DND-41 (cell line): ENCODE measurements around the gene GIMAP8.

ENCODE experiments used
- ATAC-seq: fragments of 200-7000 bp; cut with Tn5 transposase; 3 replicates; pipeline ENCODE4 v1.9.1; 2021; ENCODE audit warnings: low read depth; ENCODE audit not compliant: insufficient read depth
- DNase-seq: peaks from one replicate; pipeline ENCODE4 v3.0.0-alpha.2; 2020
- H2AFZ ChIP-seq: 2 replicates; pipeline ENCODE4 v1.6.0; 2012; ENCODE audit warnings: low read depth, low read length
- H3K27ac ChIP-seq: 2 replicates; pipeline ENCODE4 v1.5.1; 2012; ENCODE audit warnings: low read length, inconsistent platforms
- H3K27me3 ChIP-seq: fragments of 200-600 bp; sonication (generic); 2 replicates; pipeline ENCODE4 v1.6.0; 2012; ENCODE audit warnings: low read length, mild to moderate bottlenecking, inconsistent platforms; ENCODE audit not compliant: insufficient read depth, poor library complexity
- H3K36me3 ChIP-seq: 2 replicates; pipeline ENCODE4 v1.5.1; 2012; ENCODE audit warnings: low read length, inconsistent platforms; ENCODE audit not compliant: insufficient read depth
- H3K4me1 ChIP-seq: 2 replicates; pipeline ENCODE4 v1.5.1; 2012; ENCODE audit warnings: mild to moderate bottlenecking, low read length; ENCODE audit not compliant: insufficient read depth
- H3K4me2 ChIP-seq: 2 replicates; pipeline ENCODE4 v1.6.0; 2012; ENCODE audit warnings: mild to moderate bottlenecking, moderate library complexity, low read length, inconsistent platforms; ENCODE audit not compliant: insufficient read depth
- H3K4me3 ChIP-seq, 2 experiments: fragments of 200-600 bp in 1 of 2; shearing (Covaris generic) in 1 of 2; 2 replicates each; pipeline ENCODE4 v1.5.1; 2012 to 2016; ENCODE audit warnings: inconsistent platforms in 2 of 2, low read length in 2 of 2, mild to moderate bottlenecking in 2 of 2, low read depth in 1 of 2, moderate library complexity in 1 of 2
- H3K79me2 ChIP-seq: 2 replicates; pipeline ENCODE4 v1.6.0; 2012; ENCODE audit warnings: low read length, inconsistent platforms; ENCODE audit not compliant: insufficient read depth
- H3K9ac ChIP-seq: 2 replicates; pipeline ENCODE4 v1.6.0; 2012; ENCODE audit warnings: low read depth, mild to moderate bottlenecking, inconsistent platforms, low read length, moderate library complexity
- H3K9me3 ChIP-seq: 2 replicates; pipeline ENCODE4 v1.5.1; 2012; ENCODE audit warnings: low read length, moderate library complexity, mild to moderate bottlenecking, inconsistent platforms; ENCODE audit not compliant: insufficient read depth, severe bottlenecking
- H4K20me1 ChIP-seq: 2 replicates; pipeline ENCODE4 v1.6.0; 2012; ENCODE audit warnings: low read length; ENCODE audit not compliant: insufficient read depth
- EZH2 ChIP-seq: IDR thresholded peaks from 3 replicates; pipeline ENCODE4 v1.6.1; 2012; ENCODE audit warnings: borderline replicate concordance, low read depth, mild to moderate bottlenecking, moderate library complexity, low read length, inconsistent platforms; ENCODE audit not compliant: severe bottlenecking
- TF ChIP-seq, protein P1 (sequence below): IDR thresholded peaks from 2 replicates; pipeline ENCODE4 v1.5.1; 2012; ENCODE audit warnings: borderline replicate concordance, low read length, moderate library complexity, mild to moderate bottlenecking; ENCODE audit not compliant: poor library complexity, severe bottlenecking; ENCODE audit errors: extremely low read depth

Gene GIMAP8

DNA sequence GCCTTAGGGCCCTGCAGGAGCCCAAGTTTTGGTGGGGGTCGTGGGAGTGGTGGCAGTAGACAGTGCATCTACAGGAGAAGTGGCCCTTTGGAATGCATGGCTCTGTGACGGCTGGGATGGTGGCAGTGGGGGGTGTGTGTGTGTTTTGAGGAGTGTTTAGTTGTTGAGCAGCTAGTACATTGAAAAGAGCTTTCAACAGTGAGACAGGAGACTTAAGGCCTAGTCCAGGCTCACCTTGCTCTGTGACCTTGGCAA, 44.2 kb upstream of the GIMAP8 start:
- peak overlapping the region; percentile 95 for H3K27ac ChIP-seq

DNA sequence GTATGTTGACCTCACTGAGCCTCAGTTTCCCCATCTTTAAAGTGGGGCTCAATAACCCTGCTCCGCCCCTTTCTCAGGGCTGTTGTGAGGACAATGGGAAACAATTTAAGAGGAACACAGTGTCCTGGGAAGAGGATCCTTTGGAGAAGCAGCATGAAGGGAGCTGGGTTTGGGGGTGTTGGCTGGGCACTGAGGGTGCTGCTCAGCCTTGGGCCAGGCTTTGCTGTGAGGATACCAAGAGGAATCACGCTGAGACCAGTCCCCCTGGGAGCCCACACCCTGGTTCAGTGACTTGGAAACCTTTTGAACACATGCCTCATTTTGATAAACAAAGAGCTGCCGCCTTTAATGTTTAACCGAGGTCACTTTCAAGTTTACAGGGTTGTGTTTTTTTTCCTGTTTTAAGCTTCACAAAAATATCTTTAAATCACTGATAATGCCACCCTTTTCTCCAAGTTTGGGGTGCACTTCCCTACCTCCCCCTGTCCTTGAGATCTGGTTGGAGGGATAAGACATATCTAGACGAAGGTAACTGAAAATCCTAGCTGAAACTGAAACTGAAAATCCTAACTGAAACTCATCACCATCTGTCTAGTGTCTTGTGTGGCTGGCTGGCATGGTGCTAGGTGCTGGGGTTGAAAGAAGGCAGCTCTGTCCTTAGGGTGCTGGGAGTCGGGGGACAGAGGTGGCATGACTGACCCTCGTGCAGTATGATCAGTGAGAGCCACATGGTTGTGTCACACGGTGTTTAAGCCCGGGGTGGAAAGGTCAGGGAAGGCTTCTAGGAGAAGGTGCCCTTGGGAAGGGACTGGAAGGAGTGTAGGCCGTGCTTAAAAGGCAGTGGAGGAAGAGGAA, 43.6 kb upstream of the GIMAP8 start:
- DNase-seq (peak; percentile 74), ATAC-seq (peak; percentile 65)
- Histone ChIP-seq H4K20me1 (no peaks in the 10 kb centered on the region; the same call in 1 of the 2 replicates), H3K27ac (peak overlapping the region; percentile 95), H3K4me1 (peaks cover 59% of the 10 kb centered on the region), H3K36me3 (peaks cover 43% of the 10 kb centered on the region), H3K4me2 (peak overlapping the region; percentile 85), H3K79me2 (peaks cover 71% of the 10 kb centered on the region), H3K9me3 (no peaks in the 10 kb centered on the region), H3K27me3 (no peaks in the 10 kb centered on the region), H3K4me3 (peak overlapping the region; percentile 75 to 83; a peak in 3 of 4 replicates), H2AFZ (peak overlapping the region; percentile 4; the same call in 1 of the 2 replicates), H3K9ac (peak overlapping the region; percentile 99)
- TF ChIP-seq, protein P1, sequence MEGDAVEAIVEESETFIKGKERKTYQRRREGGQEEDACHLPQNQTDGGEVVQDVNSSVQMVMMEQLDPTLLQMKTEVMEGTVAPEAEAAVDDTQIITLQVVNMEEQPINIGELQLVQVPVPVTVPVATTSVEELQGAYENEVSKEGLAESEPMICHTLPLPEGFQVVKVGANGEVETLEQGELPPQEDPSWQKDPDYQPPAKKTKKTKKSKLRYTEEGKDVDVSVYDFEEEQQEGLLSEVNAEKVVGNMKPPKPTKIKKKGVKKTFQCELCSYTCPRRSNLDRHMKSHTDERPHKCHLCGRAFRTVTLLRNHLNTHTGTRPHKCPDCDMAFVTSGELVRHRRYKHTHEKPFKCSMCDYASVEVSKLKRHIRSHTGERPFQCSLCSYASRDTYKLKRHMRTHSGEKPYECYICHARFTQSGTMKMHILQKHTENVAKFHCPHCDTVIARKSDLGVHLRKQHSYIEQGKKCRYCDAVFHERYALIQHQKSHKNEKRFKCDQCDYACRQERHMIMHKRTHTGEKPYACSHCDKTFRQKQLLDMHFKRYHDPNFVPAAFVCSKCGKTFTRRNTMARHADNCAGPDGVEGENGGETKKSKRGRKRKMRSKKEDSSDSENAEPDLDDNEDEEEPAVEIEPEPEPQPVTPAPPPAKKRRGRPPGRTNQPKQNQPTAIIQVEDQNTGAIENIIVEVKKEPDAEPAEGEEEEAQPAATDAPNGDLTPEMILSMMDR = no peak
- no peak for TF ChIP-seq EZH2

More for the DNA sequence above, 44.2 kb upstream of the GIMAP8 start:
- H3K4me2 ChIP-seq = peak overlapping the region; percentile 85
- DNase-seq (peak; percentile 63), ATAC-seq (peak; percentile 18)
- peak overlapping the region; percentile 75 to 83 for H3K4me3 ChIP-seq
- H2AFZ ChIP-seq = peak overlapping the region; percentile 72; the same call in 1 of the 2 replicates
- peaks cover 38% of the 10 kb centered on the region for H3K36me3 ChIP-seq
- peaks cover 59% of the 10 kb centered on the region for H3K4me1 ChIP-seq
- H3K9me3 ChIP-seq = no peaks in the 10 kb centered on the region
- peak overlapping the region; percentile 99 for H3K9ac ChIP-seq
- no peaks in the 10 kb centered on the region for H3K27me3 ChIP-seq
- no peaks in the 10 kb centered on the region; the same call in 1 of the 2 replicates for H4K20me1 ChIP-seq
- TF ChIP-seq, protein P1 = no peak
- no peak for TF ChIP-seq EZH2
- H3K79me2 ChIP-seq = peaks cover 71% of the 10 kb centered on the region

DNA sequence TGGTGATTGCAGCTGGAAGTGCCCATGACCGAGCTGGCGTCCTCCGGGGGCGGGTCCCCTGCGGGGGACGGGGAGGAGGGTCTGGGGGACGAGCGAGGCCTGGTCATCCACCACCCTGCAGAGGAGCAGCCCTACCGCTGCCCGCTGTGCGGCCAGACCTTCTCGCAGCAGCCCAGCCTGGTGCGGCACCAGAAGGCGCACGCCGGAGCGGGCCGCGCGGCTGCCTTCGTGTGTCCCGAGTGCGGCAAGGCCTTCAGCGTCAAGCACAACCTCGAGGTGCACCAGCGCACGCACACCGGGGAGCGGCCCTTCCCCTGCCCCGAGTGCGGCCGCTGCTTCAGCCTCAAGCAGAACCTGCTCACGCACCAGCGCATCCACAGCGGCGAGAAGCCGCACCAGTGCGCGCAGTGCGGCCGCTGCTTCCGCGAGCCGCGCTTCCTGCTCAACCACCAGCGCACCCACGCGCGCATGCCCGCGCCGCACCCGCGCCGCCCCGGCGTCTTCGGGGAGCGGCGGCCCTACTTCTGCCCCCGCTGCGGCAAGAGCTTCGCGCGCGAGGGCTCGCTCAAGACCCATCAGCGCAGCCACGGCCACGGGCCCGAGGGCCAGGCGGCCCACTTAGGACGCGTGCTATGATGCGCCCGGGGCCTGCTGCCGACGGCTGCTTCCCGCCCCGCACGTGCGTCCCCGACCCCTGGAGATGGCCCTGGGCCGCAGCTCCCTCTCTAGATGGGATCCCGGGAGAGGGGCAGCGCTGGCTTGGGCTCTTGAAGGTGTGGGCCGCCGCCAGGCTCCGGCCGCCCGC, 42.6 kb upstream of the GIMAP8 start:
- H3K36me3 ChIP-seq = peaks cover 53% of the 10 kb centered on the region
- peak overlapping the region; percentile 85 for H3K4me2 ChIP-seq
- ATAC-seq (no peak), DNase-seq (no peak)
- TF ChIP-seq, protein P1 = no peak
- TF ChIP-seq EZH2 = no peak
- H3K9me3 ChIP-seq = no peaks in the 10 kb centered on the region
- no peak overlapping the region for H2AFZ ChIP-seq
- peaks cover 71% of the 10 kb centered on the region for H3K79me2 ChIP-seq
- H3K27ac ChIP-seq = peak overlapping the region; percentile 95
- H3K4me3 ChIP-seq = no peak overlapping the region
- H3K4me1 ChIP-seq = peaks cover 57% of the 10 kb centered on the region
- peak overlapping the region; percentile 99 for H3K9ac ChIP-seq
- H3K27me3 ChIP-seq = no peaks in the 10 kb centered on the region
- no peaks in the 10 kb centered on the region; the same call in 1 of the 2 replicates for H4K20me1 ChIP-seq
